Upper lobe of right lung (tissue), 1 donor: ENCODE data around the gene DCBLD2. TPM values are rescaled to one million over a fixed set of nuclear protein-coding genes. Genes with fewer than 3 reads are reported as not detected.

Experiments
- ATAC-seq: fragments of 200-7000 bp; cut with Tn5 transposase; one replicate; pipeline ENCODE4 v1.9.1; 2020; ENCODE audit warnings: mild to moderate bottlenecking, moderate library complexity
- DNase-seq: peaks from one replicate; pipeline ENCODE4 v3.0.0-alpha.2; 2020
- H3K27ac ChIP-seq: fragments of 200-600 bp; one replicate; pipeline ENCODE4 v1.8.0; 2022
- H3K27me3 ChIP-seq: fragments of 200-600 bp; one replicate; pipeline ENCODE4 v1.8.0; 2022; ENCODE audit warnings: mild to moderate bottlenecking
- H3K36me3 ChIP-seq: fragments of 200-600 bp; one replicate; pipeline ENCODE4 v1.8.0; 2022
- H3K4me1 ChIP-seq: fragments of 200-600 bp; one replicate; pipeline ENCODE4 v1.8.0; 2022
- H3K4me3 ChIP-seq: fragments of 200-600 bp; one replicate; pipeline ENCODE4 v1.8.0; 2022; ENCODE audit warnings: mild to moderate bottlenecking
- H3K9me3 ChIP-seq: fragments of 200-600 bp; one replicate; pipeline ENCODE4 v1.8.0; 2022
- CTCF ChIP-seq: fragments of 200-600 bp; IDR thresholded peaks from one replicate; pipeline ENCODE4 v1.8.0; 2022; ENCODE audit warnings: antibody characterized with exemption
- intact Hi-C: fragments of 100-400 bp; cut with DNase I; formaldehyde crosslinking; loops from one replicate; pipeline ENCODE4 v1.11.0; 2022
- total RNA-seq: library from RNA; stranded (reverse); fragmentation: NEBNext Ultra II Directional; extraction: Animal tissue kit (Norgen Biotek cat#: 25700); gene quantifications from one replicate; pipeline ENCODE4 v1.2.1, GENCODE V29; 2021
- donor health status: DM: no; HTN: yes; CAD: no; lungs with severe emphysema.

The DCBLD2 gene
- total RNA-seq, 1 donor from 2014 or later: 35.8 TPM

GRCh38 chr3:98906230-98906629 lies 4.7 kb upstream of the DCBLD2 start:
- no peak for TF ChIP-seq CTCF
- H3K27ac ChIP-seq: no peak overlapping the region
- no peak for DNase-seq
- H3K4me1 ChIP-seq: peaks cover 5% of the 10 kb centered on the region
- intact Hi-C loops: no loop called here
- H3K27me3 ChIP-seq: no peaks in the 10 kb centered on the region
- H3K36me3 ChIP-seq: no peaks in the 10 kb centered on the region
- no peak for ATAC-seq
- H3K9me3 ChIP-seq: no peaks in the 10 kb centered on the region
- H3K4me3 ChIP-seq: no peak overlapping the region

- Histone ChIP-seq H3K27me3 (no peaks in the 10 kb centered on the region), H3K27ac (no peak overlapping the region), H3K4me3 (no peak overlapping the region), H3K9me3 (no peaks in the 10 kb centered on the region), H3K4me1 (peaks cover 11% of the 10 kb centered on the region), H3K36me3 (no peaks in the 10 kb centered on the region)
- no peak for DNase-seq
- intact Hi-C loops: no loop called here
- ATAC-seq: no peak
- no peak for TF ChIP-seq CTCF
These were observed 2.4 kb upstream of the DCBLD2 start for GRCh38 chr3:98903705-98904481.

DNA sequence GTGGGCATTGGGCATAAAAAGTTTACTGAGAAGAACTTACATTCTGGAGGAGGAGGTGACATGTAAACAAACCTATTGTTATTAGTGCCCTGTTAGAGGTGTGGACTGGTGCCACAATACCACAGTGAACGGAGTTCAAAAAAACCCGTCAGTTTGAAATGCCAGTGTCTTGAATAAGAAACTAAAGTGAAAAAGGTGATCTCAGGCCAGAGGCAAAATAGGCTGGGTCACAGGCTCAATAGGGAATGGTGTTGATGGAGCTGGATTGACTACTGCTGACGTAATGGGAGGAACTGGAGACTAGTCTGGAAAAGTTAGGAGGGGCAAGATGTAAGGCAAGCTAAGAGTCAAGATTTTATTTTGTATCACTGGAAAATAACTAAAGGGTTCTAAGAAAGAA lies 1.6 kb upstream of the DCBLD2 start:
- Histone ChIP-seq H3K36me3 (no peaks in the 10 kb centered on the region), H3K27ac (no peak overlapping the region), H3K4me1 (peaks cover 11% of the 10 kb centered on the region), H3K27me3 (no peaks in the 10 kb centered on the region), H3K9me3 (no peaks in the 10 kb centered on the region), H3K4me3 (no peak overlapping the region)
- intact Hi-C loops: no loop called here
- no peak for TF ChIP-seq CTCF
- DNase-seq: no peak
- no peak for ATAC-seq

- H3K4me3 ChIP-seq: peak overlapping the region; percentile 69
These were observed 851 bp upstream of the DCBLD2 start for GRCh38 chr3:98902351-98902740.

DNA sequence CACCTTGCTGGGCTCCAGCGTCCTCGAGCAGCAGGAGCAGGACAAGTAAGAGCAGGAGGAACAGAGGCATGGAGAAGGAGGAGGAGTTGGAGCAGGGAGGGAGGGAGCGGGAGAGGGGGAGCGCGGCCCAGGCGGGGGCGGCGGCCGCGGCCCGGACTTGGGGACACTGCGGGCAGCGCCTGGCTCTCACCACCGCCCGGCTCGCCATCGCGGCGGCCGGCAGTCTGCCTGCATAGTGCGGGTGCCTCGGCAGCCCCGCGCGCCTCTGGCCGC lies 440 bp downstream of the DCBLD2 start:
- TF ChIP-seq CTCF: no peak
- Histone ChIP-seq H3K4me1 (peaks cover 11% of the 10 kb centered on the region), H3K36me3 (no peaks in the 10 kb centered on the region), H3K9me3 (no peaks in the 10 kb centered on the region), H3K27ac (peak overlapping the region; percentile 85), H3K4me3 (peak overlapping the region; percentile 69), H3K27me3 (no peaks in the 10 kb centered on the region)
- intact Hi-C loops: no loop called here
- DNase-seq: peak; percentile 84
- ATAC-seq: peak; percentile 82

More at GRCh38 chr3:98902351-98902740, 851 bp upstream of the DCBLD2 start:
- no peaks in the 10 kb centered on the region for H3K27me3 ChIP-seq
- peaks cover 11% of the 10 kb centered on the region for H3K4me1 ChIP-seq
- ATAC-seq: no peak
- H3K27ac ChIP-seq: peak overlapping the region; percentile 81
- no peak for TF ChIP-seq CTCF
- DNase-seq: no peak
- H3K36me3 ChIP-seq: no peaks in the 10 kb centered on the region
- intact Hi-C loops: no loop called here
- no peaks in the 10 kb centered on the region for H3K9me3 ChIP-seq
